Adrenal gland (tissue), 5 donors: ENCODE results near the gene CAPN5.

Experiments
- CTCF ChIP-seq, 6 experiments: fragments of 450-650 bp in 4 of 6; fragments of 200-600 bp in 2 of 6; sonication (generic) in 1 of 6; IDR thresholded peaks; 1 replicate in 5 of 6; 2 replicates in 1 of 6; pipeline versions ENCODE4 v1.5.1 to v1.8.0; 2016 to 2021; ENCODE audit warnings: antibody characterized with exemption in 6 of 6, mild to moderate bottlenecking in 2 of 6, moderate library complexity in 1 of 6
- POLR2A ChIP-seq, 2 donors: fragments of 450-650 bp; IDR thresholded peaks; one replicate each; pipeline ENCODE4 v1.6.1; 2017; ENCODE audit warnings: antibody characterized with exemption in 2 of 2, mild to moderate bottlenecking in 2 of 2, moderate library complexity in 1 of 2
- donor health status: DM: no; HTN: no; CAD: no.

- TF ChIP-seq CTCF (IDR thresholded peaks at IDR 0.05) = no peak
- no peak for TF ChIP-seq POLR2A (IDR thresholded peaks at IDR 0.05)
These were observed 88.9 kb downstream of the CAPN5 start for GRCh38 chr11:77155556-77156130.
